HG03139 (cell line): Measurements from ENCODE around the gene CXCL17.
A peak's percentile ranks its signal among the peaks of the same experiment; 100 is the strongest.
"Not testable (repeated sequence)": the region's sequence is repeated elsewhere in the genome, so short reads cannot be mapped to it uniquely, and the experiment has no call there.

ENCODE experiments used
- ATAC-seq: cut with Tn5 transposase; IDR thresholded peaks from one replicate; pipeline ENCODE4 v1.9.1; 2021; ENCODE audit not compliant: unreplicated experiment

CXCL17 gene

DNA sequence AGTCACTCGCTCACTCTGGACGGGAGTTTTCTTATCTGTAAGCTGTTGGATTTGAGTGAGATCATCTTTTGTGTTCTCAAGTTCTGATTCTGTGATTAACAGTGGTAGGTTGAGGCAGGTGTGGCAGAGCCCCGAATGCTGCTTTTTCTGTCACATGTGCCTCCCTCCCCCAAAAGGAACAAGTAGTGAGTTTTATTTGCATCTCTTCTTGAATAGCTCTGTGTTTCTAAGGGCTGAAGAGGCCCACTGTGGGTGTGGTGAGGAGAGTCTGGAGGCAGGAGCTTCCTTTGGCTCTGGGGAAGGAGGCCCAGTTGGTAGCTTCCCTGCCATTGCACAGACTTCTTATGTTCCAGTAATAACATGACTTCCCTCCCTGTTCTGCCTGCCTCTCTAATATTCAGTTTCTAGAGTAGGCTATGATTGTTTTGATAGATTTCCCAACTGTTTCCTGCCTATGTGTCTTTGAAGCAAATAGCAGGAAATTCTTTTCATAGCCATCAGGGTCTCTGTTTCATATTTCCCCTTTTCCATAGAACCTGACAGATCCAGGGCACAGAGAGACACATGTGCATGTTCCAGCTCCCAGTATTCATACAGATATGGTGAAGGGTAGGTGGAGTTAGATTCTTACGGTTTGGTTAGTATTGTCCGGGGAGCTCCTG is 23.9 kb upstream of the CXCL17 start:
- ATAC-seq = no peak

DNA sequence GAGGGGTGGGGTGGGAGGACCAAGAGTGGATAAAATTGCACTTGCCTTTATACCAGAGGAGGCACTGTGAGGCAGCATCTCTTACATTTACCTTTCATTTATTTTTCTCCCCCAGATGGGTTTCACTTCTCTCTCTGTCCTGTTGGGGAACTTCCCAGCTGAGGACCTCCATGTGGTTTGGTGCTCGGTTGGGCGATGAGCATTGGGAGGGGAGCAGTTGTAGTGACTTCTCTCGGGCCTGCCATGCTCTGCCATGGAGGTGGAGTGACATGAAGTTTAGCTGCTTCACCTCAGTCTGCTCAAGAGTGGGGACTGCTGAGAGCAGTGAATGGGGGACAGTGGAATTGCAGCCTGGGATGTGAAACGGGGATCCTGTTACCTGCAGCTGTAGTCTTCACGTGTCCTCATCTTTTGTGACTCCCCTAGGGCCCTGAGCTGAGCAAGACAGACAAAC is 23.1 kb upstream of the CXCL17 start:
- peak; percentile 67 for ATAC-seq

DNA sequence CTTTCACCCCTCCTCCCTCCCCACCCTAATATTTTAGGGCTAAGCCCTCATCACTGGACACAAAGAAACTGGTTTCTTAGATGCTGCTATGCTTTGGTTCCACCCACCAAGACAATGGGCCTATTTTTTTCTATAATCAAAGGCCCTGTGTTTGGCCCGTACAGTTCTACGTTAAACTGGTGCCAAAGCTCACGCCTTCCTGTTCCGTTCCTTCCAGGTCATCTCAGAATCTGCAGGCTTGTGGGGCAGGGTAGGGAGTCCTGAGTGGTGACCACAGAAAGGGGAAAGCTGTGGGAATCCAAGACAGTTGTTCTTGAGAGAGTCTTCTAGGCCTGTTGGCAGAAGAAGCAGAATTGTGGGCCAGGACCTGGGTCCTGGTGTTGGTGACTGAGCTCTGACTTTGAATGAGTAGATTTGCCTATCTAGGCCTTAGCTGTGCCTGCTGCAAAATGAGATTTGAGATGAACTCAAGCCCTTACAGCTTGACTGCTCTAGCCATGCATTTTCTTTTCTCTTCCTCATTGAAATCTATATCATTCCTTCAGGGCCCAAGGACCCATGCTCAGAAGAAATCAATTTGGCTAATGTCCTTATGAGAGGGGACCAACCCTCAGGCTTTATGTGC is 19.1 kb upstream of the CXCL17 start:
- ATAC-seq = no peak

DNA sequence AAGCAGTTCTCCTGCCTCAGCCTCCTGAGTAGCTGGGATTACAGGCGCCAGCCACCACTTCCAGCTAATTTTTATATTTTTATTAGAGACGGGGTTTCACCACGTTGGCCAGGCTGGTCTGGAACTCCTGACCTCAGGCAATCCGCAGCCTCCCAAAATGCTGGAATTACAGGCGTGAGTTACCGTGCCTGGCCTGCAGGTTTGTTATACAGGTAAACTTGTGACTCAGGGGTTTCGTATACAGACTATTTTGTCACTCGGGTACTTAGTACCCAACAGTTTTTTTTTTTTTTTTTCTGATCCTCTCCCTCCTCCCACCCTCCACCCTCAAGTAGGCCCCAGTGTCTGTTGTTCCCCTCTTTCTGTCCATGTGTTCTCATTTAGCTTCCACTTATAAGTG is 18.5 kb upstream of the CXCL17 start:
- not testable (repeated sequence) for ATAC-seq

DNA sequence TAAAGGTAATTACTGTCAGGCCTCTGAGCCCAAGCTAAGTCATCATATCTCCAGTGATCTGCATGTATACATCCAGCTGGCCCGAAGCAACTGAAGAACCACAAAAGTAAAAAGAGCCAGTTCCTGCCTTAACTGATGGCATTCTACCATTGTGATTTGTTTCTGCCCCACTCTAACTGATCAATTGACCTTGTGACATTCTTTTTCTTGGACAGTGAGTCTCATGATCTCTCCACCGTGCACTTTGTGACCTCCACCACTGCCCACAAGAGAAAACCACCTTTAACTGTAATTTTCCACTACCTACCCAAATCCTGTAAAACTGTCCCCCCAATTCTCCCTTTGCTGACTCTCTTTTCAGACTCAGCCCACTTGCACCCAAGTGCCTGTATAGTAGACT is 17.2 kb upstream of the CXCL17 start:
- ATAC-seq = no peak

DNA sequence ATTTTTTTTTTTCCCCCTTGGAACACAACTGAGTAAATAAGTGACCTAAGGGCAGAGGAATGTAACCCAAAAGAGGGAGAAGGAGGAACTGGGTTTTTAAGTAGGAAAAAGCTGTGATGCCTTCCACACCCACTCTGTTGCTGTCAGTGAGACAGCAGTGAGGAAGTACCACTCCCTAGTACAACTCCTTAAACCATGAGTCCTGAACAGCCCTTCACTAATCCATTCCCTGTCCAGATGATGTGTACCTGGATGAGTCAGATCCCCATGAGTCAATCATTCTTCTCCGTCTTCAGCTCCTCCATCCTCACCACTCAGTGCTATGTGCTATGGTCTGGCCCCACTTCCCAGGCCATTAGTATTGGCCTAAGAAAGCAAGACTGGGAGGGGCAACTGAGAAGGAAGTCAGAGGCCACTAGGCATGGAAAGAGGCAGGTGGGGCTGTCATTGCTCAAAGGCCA is 12.9 kb upstream of the CXCL17 start:
- no peak for ATAC-seq

DNA sequence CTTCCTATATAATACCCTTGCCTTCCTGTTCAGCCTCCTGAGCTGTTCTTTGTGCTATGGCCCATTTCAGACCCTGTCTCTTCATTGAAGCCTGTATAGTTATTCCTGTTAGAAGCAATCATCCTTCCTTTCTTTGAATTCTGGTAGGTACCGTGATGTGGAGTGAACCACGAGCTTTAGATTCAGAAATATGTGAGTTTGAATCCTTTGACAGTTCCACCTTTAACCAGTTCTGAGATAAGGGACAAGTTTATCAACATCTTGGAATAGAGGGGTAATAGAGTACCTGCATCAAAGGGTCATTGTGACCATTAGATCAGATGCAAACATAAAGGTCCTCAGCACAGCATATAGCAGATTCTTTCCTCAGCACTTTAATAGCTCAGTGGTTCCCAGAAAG is 12.3 kb upstream of the CXCL17 start:
- no peak for ATAC-seq

DNA sequence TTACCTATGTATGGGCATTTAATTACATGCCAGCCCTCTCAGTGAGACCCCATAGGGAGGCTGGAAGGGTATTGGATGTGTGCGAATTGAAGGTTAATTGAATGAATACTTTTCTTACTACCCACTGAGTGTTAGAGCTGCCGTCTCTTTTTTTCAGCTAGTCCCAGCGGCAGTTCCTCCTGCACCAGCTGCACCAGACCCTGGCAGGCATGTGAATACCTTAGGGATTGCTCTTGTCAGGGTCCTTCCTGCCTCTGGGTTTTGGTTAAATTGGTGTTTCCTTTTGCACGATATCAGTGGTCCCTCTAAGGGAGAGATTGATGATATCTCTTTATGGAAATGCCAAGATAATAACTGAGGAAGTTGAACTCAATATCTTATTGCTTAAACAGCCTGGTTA is 9.8 kb upstream of the CXCL17 start:
- ATAC-seq = no peak

DNA sequence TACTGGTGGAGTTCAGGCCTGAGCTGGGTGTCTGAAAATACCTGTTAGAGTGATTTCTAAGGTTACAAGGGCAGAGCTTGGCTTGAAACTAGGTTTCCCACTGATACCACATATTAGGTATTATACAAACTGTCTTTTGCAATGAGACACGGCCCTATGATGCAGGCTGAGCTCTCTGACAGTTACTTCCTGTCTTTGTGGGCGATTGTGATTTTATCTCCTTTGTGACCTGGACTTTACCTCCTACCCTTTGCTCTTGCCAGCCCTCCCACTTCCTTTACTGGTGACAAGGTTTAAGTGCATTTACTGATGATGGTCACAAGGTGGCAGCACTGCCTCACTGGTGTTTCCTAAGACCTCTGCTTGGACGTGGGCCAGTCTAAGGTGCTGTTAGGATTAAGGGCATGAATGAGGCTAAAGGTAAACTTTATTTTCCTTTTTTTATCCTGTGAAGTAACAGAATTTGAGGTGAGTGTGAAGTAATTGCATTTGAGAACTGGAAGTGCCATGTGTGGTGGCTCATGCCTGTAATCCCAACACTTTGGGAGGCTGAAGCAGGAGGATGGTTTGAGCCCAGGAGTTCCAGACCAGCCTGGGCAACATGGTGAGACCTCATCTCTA is 7.7 kb upstream of the CXCL17 start:
- peak; percentile 88 for ATAC-seq

DNA sequence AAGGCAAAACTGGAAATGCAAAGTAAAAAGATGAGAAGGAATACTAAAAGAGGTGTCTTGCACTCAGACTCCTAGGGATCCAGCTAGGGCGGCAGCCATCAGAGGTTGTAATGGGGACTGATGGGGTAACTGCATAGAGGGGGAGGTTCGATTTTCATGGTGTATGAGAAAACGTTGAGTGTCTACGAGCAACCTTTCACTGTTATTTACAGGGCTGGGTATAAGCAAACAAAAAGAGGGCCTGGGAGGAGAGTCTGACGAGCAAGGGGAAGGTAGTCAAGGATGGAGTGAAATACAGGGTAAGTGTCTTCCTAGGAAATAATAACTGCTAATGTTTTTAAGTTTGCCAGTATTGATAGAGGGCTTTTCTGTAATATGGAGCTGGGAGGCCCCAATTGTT is 5.6 kb upstream of the CXCL17 start:
- not testable (repeated sequence) for ATAC-seq

DNA sequence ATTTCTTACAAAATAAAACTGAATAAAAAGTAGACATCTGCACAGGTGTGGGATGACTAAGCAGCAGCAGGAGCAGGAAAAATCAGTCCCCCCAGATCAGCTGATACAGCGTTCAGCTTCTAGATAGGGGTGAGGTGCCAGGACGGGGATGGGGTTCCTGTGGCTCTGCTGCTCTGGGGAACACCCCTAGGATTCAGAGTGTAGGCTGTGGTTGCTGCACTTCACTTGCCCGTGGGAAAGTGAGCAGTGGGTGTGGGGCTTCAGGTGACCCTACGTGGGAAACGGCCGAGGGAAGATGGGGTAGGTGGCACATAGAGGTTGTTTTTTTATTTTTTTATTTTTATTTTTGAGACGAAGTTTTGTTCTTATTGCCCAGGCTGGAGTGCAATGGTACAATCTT is 3.2 kb upstream of the CXCL17 start:
- ATAC-seq = no peak

DNA sequence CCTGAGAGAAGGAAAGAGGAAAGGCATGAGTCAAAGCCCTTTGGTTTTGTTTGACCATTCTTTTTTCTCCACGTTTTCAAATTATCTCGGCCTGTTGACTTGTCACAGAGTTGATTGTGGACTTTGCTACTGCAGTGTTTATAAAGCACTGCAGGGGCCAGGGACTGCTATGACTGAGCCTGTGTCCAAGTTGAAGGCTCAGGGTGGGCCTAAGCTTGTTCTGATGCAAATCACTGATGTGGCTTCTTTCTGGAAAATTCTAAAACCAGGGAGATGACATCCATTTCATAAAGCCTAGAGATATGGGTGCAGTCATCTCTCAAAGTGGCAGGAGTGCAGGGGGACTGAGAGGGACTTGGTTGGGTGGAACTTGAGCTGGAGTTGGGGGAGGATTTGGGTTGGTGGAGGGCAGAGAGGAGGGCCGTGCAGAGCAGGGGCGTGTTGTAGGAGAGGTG is 1.2 kb upstream of the CXCL17 start:
- no peak for ATAC-seq

DNA sequence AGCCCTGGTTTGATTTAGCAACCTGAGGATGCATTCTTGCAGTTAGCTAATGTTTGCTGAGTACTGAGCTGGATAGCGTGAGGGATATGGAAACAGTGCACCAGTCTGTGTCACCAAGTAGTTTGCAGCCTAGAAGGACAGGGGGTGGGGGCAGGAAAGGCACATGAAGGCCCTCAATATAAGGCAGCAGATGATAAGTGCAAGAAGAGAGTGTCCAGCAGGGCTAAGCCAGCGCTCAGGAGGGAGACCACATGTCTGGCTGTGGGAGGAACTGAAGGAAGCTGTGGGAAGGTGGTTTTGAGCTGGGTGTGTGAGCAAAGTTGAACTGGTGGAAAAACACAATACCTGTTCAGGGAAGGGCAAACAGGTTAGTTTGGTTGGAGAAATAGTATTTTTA is 1.7 kb downstream of the CXCL17 start:
- no peak for ATAC-seq

DNA sequence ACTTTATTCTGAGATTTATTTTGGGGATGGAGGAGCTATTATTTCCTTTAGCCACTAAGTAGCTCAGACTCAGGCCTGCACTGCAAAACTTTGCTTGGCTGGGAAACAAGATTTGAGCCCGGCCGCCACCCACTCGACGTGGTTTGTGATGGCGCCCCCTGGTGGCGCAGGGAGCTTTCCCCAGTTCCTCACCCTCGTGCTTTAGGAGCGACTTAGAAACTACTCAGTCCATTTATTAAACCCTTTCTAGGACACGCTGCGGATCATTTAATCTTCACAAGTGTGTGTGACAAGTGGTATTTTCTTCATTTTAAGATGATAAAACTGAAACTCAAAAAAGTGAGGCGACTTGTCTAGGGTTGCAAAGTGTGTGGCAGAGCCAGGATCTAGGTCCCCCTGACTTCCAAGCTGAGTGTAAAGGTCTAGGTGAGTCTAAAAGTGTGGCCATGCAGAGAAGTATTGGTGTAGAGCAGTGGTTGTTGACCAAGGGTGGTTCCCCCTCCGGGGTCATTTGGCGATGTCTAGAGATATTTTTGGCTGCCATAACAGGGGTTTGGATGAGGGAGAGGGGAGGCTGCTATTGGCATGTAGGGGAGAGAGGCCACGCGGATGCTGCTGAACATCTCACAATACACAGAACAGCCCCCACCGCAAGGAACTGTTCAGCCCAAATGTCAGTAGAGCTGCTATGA is 2.2 kb downstream of the CXCL17 start:
- no peak for ATAC-seq

DNA sequence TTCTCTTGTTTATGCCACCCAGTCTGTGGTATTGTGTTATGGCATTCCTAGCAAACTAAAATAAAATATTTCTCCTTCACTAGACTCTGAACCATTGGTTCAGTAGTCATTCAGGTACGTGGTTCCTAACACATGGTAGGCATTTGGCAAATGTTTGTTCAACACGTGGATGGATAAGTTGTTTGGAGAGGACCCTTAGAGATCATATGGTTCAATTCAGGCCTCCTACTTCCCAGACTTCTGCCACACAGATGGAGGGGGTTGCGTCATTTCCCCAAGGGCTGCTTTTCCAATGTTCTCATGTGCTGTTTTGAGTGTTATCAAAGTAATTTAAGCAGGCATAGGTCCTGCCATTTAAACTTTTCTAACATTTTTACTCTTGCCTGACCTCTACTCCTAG is 6.7 kb downstream of the CXCL17 start:
- ATAC-seq = no peak

DNA sequence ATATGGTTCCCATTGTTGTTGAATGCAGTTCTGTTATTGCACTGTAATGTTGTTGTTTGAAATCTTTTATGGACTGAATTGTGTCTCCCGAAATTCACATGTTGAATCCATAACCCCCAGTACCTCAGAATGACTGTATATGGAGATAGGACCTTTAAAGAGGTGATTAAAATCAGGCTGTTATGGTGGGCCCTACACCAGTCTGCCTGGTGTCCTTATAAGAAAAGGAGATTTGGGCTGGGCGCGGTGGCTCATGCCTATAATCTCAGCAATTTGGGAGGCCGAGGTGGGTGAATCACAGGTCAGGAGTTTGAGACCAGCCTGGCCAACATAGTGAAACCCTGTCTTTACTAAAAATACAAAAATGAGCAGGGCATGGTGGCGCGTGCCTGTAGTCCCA is 7.4 kb downstream of the CXCL17 start:
- ATAC-seq = no peak

DNA sequence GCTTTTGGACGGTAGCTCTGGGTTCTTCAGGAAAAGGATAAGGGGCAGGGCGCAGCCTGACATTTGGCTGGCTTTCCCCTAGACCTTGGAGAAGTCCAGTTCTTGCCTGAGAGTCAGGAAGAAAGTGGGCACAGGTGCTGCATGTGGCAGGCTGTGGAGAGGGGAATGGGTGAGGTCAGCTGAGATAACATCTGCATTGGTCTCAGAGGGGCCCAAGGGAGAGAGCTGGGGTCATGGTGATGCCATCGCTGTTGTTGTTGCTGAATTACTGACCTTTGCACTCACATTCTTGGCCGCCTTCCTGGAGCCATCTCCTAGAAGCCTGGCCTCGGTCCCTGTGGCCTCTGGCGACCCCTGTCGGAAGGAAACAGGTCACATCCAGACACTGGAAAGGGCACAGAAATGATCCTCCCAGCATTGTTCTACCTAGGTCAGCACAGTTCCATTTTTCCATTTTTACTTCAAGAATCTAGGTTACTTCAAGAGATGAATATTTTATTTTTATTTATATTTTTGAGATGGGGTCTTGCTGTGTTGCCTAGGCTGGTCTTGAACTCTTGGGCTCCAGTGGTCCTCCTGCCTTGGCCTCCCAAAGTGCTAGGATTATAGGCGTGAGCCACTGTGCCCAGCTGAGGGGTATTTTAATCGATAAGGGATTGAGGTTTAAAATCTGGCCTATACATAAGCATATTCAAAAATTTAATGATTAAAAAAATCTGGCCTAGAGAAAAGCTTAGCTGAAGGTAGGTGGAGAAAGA is 9.1 kb downstream of the CXCL17 start:
- ATAC-seq = no peak

DNA sequence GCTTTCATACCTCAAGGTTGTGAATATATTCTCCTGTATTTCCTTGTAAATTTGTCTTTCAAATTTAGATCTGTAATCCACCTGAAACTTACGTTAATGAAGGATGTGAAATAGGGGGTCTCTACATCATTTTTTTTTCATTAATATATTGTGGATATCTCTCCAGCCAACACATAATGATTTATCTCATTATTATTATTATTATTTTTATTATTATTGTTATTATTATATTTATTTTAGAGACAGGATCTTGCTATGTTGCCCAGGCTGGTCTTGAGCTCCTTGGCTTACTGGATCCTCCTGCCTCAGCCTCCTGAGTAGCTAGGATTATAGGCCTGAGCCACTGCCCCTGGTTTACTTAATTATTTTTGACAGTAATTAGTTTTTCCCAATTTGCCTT is 11.3 kb downstream of the CXCL17 start:
- no peak for ATAC-seq

DNA sequence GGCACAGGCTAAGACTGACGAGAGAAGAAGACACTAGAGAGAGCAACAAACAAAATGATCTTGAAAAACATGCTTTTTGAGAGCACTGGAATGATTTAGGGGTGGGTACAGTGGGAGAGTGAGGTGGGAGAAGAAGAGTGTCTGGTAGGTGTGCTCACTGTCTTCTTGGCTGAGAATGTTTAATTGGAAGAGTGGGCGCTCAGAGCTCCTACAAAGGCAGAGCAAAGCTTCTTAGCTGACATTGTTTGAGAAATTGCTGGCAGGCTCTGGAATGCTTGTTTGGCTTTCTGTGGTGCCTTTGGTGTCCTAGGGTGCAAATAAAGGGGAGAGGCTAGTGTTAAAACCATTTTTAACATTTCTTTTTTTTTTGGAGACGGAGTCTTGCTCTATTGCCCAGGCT is 14.1 kb downstream of the CXCL17 start:
- ATAC-seq = no peak

DNA sequence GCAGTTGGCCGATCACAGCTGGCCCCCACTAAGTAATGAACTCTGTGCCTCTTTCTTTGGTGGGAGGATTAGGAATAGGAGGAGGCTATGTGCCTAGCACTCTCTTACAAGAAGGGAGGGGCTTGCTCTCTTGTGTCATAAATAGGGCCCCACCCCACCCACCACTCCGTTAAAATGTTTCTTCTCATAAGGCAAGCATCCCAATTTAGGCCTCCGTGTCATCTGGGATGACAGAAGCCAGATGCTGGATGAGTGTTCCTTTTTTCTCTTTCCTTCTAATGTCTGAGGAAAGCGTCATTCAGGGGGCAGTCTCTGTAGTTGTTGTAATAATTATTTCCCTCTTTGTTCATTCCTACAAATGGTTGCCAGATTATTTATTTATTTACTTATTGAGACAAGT is 15.4 kb downstream of the CXCL17 start, which contains the start of gene LIPE:
TSS of gene LIPE (minus strand) at position 76 of the 400 bp plus-strand sequence. CDS start 239 bp downstream, outside the sequence.
- no peak for ATAC-seq

DNA sequence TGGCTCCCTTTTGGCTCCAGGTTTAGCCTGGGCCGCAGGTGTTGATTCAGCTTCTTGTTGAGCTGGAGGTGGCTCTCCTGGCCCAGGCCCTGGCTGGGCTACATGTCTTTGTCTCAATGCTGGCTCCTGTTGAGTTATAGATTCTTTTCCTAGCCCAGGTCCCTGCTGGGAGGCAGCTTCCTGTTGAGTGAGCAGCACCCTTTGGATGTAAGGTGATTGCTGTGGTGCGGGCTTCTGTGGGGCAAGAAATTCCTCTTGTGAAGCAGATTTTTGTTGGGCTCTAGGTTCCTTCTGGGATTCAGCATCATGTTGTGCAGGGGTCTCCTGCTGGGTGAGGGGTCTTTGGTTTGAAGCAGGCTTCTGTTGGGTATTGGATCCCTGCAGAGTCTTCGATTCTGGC is 16.1 kb downstream of the CXCL17 start:
- ATAC-seq = no peak
